ENCODE data around the gene ASIC4. TPM values are rescaled to one million over a fixed set of nuclear protein-coding genes. Genes with fewer than 3 reads are reported as not detected.

ASIC4 gene
- total RNA-seq, 1 experiment from 2014 or later: not detected

- DNase-seq (ENCODE audit: low spot score): no peak
Observed at GRCh38 chr2:219514836-219515235, 554 bp downstream of the ASIC4 start.

- DNase-seq (ENCODE audit: low spot score): no peak
Observed at GRCh38 chr2:219515874-219516629, 1.8 kb downstream of the ASIC4 start.

DNA sequence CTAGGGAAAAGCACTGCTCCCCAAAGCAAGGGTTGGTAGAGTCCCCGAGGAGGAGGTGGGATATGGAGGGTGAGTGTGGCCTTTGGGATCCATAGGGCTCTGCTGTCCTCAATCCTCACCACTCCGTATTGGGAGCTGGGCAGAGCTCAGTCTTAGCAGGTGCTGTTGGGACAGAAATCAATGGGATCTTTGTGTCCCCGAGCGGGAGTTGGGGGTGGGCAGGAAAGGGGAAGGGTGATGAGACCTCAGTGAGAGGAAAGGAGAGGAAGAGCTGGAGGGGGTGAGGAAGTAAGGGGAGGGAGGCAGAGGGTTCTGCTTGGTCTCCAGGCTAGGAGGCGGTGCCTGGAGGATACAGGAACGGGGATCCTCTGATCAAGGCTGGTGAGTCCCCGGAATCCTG, 2.6 kb downstream of the ASIC4 start:
- no peak for DNase-seq (ENCODE audit: low spot score)

- no peak for DNase-seq (ENCODE audit: low spot score)
Observed at GRCh38 chr2:219517954-219518778, 3.9 kb downstream of the ASIC4 start.

GRCh38 chr2:219519526-219519916, 5.2 kb downstream of the ASIC4 start:
- DNase-seq (ENCODE audit: low spot score): no peak

- DNase-seq (ENCODE audit: low spot score): no peak
Observed at GRCh38 chr2:219520079-219520478, 5.8 kb downstream of the ASIC4 start.

- DNase-seq (ENCODE audit: low spot score): peak; percentile 52
Observed at GRCh38 chr2:219521066-219521880, 7.0 kb downstream of the ASIC4 start.

GRCh38 chr2:219522111-219523030, 8.1 kb downstream of the ASIC4 start:
- peak; percentile 34 for DNase-seq (ENCODE audit: low spot score)

DNA sequence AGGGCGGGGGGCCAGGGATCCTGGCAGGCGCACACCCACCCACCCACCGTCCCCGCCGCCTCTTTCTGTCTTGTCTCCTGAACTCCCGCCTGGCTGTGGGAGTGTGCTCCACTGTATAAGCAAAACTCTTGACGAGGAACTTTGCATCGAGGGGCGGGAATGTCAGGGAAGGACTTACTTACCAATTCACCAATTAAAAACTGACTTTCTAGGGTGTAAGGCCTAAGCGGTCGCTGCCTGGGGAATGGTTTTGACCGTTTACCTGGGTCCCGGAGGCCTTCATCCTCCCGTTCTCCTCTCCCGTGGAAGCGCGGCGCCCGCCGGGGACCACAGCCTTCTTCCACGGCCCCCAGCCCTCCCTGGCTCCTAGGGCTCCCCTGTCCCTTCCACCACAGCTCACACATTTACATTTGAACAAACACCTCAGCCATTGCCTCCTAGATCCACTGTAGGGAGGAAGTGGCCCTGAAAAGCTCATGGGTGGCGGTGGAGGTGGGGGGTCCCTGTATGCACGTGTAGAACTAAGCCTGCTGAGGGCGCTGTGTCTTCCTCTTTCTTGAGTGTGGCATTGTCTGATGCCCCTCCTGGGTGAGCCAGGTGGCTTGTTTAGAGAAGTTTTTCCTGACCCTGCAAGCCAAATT, 8.9 kb downstream of the ASIC4 start:
- no peak for DNase-seq (ENCODE audit: low spot score)

DNA sequence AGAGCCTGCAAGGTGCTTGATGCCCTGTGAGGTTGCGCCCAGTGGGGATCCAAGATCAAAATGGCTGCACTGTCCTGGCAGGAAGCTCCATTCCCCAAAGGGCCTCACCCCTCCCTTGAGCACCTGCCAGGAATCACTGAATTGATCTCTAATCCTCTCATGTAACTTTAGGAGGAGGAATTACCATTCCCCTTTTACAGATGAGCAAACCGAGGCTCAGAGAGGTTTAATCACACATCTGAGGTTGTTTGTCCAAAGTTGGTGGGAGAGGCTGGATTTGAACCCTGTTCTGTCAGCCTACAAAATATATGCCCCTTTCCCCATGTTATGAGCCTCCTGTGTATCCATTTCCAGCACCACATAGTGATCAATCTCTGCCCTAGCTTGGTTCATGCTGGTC, 10.5 kb downstream of the ASIC4 start:
- DNase-seq (ENCODE audit: low spot score): no peak

- no peak for DNase-seq (ENCODE audit: low spot score)
Observed at GRCh38 chr2:219525533-219526232, 11.4 kb downstream of the ASIC4 start.

- no peak for DNase-seq (ENCODE audit: low spot score)
Observed at GRCh38 chr2:219526320-219527075, 12.2 kb downstream of the ASIC4 start.

DNA sequence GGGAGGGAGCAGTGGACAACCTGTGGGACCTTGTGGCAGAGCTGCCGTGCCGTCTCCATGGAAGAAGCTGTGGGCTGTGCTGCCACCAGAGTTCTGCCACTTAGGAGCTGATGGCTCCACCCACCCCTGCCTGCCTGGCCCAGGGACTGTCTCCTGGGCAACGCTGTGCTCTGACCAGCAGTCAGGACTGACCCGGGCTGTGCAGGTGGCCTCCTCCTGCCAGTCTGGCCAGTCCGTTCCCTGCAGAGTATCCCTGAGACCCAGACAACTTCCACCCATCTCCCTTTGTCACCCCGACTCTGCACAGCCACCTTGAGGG, 12.8 kb downstream of the ASIC4 start:
- no peak for DNase-seq (ENCODE audit: low spot score)

GRCh38 chr2:219527472-219527871, 13.2 kb downstream of the ASIC4 start:
- no peak for DNase-seq (ENCODE audit: low spot score)

DNA sequence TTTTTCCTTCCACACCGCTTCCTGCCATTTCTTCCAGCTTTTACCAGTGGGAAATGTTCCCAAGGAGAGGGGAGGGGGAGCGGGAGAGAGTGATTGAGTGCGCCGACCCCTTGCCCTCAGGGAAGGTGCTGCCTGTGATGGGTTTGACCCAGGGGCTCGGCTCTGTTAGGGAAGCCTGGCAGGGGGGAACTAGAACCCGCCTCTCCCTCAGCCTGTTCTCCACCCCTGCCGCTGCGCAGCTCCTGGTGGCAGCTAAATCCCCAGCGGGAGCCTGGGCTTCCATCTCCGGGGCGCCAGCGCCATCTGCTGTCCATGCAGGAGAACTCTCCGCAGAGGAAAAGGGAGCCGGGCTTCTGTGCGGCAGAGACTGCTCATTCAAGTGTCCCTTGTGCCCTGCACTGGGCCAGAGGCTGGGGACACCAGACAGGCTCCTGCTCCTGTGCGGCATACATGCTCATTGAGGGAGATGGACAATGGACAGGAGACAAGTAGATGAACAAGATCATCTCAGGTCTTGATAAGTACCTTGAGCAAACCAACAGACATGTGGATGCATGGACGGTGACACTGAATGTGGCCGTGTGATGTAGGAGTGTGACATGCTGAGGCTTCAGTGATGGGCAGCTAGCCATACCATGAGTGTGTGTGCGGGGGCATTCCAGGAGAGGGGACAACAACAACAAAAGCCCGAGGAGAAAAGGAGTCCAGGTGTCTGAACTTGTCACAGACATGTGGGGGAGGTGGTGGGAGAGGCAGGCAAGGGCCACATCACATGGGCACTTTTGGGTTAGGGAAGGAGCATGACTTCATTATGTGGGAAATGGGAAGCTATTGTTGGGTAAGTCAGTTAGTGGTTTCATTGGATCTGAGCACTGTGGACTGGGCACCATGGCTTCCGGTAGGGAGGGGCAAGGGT, 16.0 kb downstream of the ASIC4 start:
- peak; percentile 72 for DNase-seq (ENCODE audit: low spot score)

DNA sequence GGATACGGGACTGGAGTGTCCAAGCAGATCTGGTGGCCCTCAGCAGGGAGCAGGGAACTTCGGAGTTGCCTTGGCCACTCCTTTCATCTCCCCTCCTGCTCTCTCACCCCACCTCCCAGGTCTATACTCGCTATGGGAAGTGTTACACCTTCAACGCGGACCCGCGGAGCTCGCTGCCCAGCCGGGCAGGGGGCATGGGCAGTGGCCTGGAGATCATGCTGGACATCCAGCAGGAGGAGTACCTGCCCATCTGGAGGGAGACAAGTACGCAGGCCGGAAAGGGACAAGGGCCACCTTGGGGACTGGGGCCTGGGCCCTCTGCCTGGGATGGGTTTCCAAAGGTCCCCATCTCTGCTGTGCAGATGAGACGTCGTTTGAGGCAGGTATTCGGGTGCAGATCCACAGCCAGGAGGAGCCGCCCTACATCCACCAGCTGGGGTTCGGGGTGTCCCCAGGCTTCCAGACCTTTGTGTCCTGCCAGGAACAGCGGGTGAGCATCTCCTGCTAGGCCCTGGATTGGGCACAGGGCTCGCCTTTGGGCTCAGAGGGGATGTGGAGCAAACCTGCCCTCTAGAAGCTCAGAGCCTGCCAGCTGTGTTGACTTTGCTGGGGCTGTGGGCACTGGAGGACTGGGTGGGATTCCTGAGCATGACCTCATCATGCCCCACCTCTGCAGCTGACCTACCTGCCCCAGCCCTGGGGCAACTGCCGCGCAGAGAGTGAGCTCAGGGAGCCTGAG, 17.5 kb downstream of the ASIC4 start:
- DNase-seq (ENCODE audit: low spot score): no peak

DNA sequence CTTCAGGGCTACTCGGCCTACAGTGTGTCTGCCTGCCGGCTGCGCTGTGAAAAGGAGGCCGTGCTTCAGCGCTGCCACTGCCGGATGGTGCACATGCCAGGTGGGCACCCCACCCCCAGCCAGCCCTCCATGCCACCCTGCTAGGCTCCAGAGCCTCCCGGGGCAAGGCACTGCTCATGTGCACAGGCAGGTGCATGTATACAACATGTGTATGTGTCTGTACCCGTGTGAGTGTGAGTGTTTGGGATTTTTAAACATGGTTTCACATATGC, 18.0 kb downstream of the ASIC4 start:
- no peak for DNase-seq (ENCODE audit: low spot score)

All from H4 (cell line).